ENCODE data around the gene TAOK3.

DNA sequence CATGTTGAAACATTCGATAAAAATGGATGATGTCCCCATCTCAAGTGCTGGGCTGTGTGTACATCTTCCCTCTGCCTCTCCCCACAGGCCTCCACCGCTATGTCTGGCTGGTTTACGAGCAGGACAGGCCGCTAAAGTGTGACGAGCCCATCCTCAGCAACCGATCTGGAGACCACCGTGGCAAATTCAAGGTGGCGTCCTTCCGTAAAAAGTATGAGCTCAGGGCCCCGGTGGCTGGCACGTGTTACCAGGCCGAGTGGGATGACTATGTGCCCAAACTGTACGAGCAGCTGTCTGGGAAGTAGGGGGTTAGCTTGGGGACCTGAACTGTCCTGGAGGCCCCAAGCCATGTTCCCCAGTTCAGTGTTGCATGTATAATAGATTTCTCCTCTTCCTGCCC, 228.2 kb downstream of the TAOK3 start:
- TF ChIP-seq POLR2A (IDR thresholded peaks at IDR 0.05): no peak
- TF ChIP-seq, protein P1, sequence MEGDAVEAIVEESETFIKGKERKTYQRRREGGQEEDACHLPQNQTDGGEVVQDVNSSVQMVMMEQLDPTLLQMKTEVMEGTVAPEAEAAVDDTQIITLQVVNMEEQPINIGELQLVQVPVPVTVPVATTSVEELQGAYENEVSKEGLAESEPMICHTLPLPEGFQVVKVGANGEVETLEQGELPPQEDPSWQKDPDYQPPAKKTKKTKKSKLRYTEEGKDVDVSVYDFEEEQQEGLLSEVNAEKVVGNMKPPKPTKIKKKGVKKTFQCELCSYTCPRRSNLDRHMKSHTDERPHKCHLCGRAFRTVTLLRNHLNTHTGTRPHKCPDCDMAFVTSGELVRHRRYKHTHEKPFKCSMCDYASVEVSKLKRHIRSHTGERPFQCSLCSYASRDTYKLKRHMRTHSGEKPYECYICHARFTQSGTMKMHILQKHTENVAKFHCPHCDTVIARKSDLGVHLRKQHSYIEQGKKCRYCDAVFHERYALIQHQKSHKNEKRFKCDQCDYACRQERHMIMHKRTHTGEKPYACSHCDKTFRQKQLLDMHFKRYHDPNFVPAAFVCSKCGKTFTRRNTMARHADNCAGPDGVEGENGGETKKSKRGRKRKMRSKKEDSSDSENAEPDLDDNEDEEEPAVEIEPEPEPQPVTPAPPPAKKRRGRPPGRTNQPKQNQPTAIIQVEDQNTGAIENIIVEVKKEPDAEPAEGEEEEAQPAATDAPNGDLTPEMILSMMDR (IDR thresholded peaks at IDR 0.05): no peak
